ENCODE data around the gene GNB1. TPM values are rescaled to one million over a fixed set of nuclear protein-coding genes. Genes with fewer than 3 reads are reported as not detected.

The GNB1 gene
- 176 to 211 TPM (median 198 TPM) in 5 replicates for total RNA-seq (2022; extraction: Qiagen RNA extraction)

DNA sequence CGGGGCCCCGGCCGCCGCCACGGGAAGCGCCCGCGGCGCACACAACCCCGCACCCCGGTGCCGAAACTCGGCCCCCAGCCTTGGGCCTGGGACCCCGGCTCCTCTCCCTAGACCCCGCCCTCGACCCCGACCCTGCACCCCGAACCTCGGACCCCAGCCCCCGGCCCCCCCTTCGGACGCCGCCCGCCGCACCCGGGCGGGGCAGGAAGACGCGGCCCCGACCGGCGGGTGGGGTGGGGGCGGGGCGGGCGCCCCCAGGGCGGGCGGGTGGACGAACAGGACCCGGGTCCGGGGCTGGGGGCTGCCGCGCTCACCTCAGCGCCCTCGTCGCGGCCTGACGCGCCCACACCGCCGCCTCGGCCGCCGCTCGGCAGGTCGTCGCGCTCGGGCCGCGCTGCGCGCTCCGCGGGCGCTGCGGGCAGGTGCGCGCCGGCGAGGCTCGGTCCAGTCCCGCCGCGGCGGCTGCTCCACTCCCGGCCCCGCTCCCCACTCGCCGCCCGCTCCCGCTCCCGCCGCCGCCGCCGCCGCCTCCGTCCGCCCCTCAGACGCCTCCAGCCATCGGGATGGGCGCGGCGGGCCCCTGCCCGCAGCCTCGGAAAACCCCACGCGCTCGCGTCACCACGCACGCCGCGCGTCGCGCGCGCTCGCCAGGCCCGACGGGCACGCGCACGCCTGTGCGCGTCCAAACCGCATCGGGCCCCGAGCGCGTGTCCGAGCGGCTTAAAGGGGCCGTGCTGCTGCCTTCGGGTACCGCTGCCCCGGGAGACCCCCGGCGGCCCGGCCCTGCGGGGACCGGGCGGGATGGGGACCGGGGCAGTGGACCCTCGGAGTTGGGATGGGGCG is at the start of gene GNB1:
GNB1 (minus strand) TSS at position 582 of the 843 bp plus-strand sequence. CDS start 65,634 bp downstream, outside the sequence.

DNA sequence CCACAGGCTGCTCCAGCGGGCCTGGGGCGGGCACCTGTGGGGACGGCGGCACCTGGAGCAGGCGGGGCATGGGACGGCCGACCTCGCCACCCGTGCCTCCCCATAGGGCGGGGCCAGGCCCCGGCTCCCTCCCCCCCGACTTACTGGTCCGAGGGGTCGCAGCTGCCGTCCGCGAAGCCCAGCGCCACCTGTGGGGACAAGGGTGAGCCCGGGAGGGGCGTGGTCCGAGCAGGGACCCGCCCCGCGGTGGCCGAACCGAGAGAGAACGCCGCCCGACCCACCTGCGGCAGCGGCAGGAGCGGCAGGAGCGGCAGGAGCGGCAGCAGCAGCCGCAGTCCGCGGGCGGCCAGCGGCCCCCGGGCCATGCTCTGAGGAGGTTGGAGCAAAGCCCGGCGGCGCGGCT is 28.0 kb upstream of the GNB1 start, which contains the start of gene TMEM52:
TMEM52 (minus strand) TSS at position 379 of the 403 bp plus-strand sequence; CDS start at position 365, 14 bp downstream.

DNA sequence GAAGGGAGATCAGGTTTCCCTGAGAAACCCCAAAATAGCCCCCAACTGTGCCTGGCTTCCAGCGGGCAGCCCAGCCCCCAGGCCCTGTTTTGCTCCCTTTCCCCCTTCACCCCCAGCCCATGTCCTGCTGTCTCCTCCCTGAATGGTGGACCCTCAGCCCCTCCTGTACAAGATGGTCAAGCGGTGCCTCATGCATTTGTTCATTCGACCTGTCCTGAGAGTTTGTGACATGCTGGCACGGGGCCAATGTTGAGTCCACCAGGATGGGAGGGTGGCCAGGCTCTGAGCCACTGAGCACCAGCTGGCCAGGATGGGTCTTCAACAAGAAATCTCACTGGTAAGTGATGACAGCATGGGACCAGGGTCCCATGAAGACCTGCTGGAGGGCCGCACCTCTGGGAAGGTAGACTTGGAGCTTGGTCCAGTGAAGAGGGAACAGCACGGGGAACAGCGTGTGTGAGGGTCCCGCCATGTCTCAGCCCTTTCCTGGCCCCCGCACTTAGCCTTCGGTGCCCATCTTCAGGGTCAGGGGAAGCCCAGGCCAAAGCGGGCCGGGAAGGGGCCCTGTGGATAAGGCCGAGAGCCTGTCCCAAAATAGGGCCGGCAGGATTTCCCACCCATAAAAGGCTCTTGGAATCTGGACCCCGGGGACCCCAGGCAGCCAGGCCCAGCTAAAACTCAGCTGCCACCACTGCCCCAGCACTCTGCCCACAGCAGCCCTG is 24.2 kb upstream of the GNB1 start, which contains the start of gene CALML6:
CALML6 (plus strand) TSS at position 290 of the 722 bp plus-strand sequence; CDS start at position 311, 21 bp downstream.

DNA sequence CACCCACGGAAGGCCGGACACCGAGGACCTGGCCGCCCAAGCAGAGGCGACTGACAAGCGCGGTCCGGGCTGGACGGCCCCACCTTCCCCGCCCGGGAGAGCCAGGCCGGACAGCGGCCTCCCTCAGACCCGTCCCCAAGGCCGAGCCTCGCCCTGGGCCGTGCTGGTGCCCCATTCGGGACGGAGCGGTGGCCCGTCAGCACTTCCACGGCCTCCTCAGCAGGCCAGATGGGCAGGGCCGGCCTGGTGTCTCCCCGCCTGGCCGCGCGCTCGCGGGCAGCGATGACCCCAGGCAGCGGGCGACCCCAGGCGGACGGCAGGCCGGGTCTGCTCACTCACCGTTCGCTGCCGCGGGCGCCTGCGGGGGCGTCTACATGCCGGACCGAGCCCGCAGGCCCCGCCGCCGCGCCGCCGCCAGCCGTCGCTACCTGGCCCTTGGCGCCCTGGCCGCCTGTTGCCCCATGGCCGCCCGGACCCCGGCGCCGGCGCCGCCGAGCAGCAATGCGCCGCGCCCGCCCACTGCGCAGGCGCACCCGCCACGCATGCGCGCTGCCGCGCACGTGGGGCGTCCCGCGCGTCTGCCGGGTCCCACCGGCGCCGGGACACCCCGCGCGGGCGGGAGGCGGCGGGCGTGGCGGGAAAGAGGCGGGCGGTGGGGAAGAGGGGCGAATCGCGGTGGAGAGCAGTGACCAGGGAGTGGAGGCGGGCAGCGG is 112.8 kb downstream of the GNB1 start, which contains the start of gene NADK:
NADK (minus strand) TSS at position 521 of the 713 bp plus-strand sequence. CDS start 13,064 bp downstream, outside the sequence.

Other genes starting within 250 kb of the GNB1 start
- 24.2 to 26.3 TPM (median 25.5 TPM) in 5 replicates for gene CDK11B, start 232.1 kb downstream of the GNB1 start, total RNA-seq (2022; extraction: Qiagen RNA extraction)
- 9.2 to 13.4 TPM (median 12.5 TPM) in 5 replicates for gene SLC35E2B, start 198.3 kb downstream of the GNB1 start, total RNA-seq (2022; extraction: Qiagen RNA extraction)
- 18.0 to 28.0 TPM (median 22.9 TPM) in 5 replicates for gene CDK11A, start 166.7 kb downstream of the GNB1 start, total RNA-seq (2022; extraction: Qiagen RNA extraction)
- gene NADK, start 112.6 kb downstream of the GNB1 start, total RNA-seq (2022; extraction: Qiagen RNA extraction) = 28.5 to 43.1 TPM (median 39.8 TPM) in 5 replicates
- gene CALML6, start 24.2 kb upstream of the GNB1 start, total RNA-seq (2022; extraction: Qiagen RNA extraction) = 0.13 to 0.50 TPM (median 0.32 TPM) in 4 of 5 replicates, not detected in the other
- gene TMEM52, start 28.2 kb upstream of the GNB1 start, total RNA-seq (2022; extraction: Qiagen RNA extraction) = 0.30 to 1.3 TPM (median 0.85 TPM) in 5 replicates
- gene CFAP74, start 112.7 kb upstream of the GNB1 start, total RNA-seq (2022; extraction: Qiagen RNA extraction) = 0.06 TPM in 1 of 5 replicates, not detected in the others
- gene GABRD, start 128.3 kb upstream of the GNB1 start, total RNA-seq (2022; extraction: Qiagen RNA extraction) = 0.27 to 0.78 TPM (median 0.38 TPM) in 5 replicates
- 7.4 to 10.0 TPM (median 9.6 TPM) in 5 replicates for gene PRKCZ, start 159.3 kb upstream of the GNB1 start, total RNA-seq (2022; extraction: Qiagen RNA extraction)

All from A549 treated with Mapracorat at 1 μM for 4 hours (cell line).